ENCODE results near the gene APH1A.

Gene APH1A

DNA sequence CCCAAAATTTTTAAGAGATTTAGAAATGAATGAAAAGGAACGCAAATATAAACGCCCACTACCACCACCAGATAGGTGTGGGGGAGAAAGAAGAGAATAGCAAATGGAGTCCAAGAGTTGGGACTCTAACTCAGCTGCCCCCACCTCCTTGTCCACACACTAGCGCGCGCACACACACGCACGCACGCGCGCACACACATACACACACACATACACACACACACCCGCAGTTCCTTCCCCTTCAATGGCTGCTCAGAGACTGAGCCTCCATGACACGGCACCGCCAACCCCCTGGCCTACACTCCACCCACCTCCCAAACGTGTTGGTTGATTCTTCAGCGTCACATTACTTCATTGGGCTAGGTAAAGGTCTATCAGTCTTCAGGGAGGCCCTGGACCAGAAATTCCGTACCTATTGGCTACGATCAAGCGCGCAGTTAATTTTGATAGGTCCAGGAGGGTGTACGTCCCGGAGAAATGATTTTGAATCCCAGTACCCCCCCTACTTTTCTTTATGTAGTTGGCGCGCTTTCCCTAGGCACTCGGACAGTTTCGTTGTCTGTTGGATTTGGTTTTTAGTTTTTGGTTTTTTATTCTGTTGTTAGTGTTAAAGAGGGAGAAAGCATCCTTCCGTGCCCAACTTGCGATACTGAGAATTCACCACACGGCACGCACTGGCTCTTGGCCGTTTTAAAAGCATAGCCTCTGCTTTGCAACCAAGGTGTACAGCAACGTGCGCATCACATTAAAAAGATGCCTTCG, 32.8 kb downstream of the APH1A start, which contains the start of gene ANP32E:
TSS of gene ANP32E (minus strand) at position 261 of the 762 bp plus-strand sequence. CDS start 326 bp downstream, outside the sequence.
- H3K4me3 ChIP-seq (replicated peaks; ENCODE audit: insufficient read depth, low read length) = peak within 1 kb of the TSS; percentile 72
- TF ChIP-seq SPI1 (IDR thresholded peaks at IDR 0.05; ENCODE audit: borderline replicate concordance, low read depth) = peak; percentile 52; the same call in 1 of the 2 replicates
- TF ChIP-seq, protein P1, sequence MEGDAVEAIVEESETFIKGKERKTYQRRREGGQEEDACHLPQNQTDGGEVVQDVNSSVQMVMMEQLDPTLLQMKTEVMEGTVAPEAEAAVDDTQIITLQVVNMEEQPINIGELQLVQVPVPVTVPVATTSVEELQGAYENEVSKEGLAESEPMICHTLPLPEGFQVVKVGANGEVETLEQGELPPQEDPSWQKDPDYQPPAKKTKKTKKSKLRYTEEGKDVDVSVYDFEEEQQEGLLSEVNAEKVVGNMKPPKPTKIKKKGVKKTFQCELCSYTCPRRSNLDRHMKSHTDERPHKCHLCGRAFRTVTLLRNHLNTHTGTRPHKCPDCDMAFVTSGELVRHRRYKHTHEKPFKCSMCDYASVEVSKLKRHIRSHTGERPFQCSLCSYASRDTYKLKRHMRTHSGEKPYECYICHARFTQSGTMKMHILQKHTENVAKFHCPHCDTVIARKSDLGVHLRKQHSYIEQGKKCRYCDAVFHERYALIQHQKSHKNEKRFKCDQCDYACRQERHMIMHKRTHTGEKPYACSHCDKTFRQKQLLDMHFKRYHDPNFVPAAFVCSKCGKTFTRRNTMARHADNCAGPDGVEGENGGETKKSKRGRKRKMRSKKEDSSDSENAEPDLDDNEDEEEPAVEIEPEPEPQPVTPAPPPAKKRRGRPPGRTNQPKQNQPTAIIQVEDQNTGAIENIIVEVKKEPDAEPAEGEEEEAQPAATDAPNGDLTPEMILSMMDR (IDR thresholded peaks at IDR 0.05; ENCODE audit: insufficient read depth, low read length) = no peak
- TF ChIP-seq POLR2AphosphoS5 (IDR thresholded peaks at IDR 0.05; ENCODE audit: low read depth) = peak; percentile 97
- TF ChIP-seq, protein P2, sequence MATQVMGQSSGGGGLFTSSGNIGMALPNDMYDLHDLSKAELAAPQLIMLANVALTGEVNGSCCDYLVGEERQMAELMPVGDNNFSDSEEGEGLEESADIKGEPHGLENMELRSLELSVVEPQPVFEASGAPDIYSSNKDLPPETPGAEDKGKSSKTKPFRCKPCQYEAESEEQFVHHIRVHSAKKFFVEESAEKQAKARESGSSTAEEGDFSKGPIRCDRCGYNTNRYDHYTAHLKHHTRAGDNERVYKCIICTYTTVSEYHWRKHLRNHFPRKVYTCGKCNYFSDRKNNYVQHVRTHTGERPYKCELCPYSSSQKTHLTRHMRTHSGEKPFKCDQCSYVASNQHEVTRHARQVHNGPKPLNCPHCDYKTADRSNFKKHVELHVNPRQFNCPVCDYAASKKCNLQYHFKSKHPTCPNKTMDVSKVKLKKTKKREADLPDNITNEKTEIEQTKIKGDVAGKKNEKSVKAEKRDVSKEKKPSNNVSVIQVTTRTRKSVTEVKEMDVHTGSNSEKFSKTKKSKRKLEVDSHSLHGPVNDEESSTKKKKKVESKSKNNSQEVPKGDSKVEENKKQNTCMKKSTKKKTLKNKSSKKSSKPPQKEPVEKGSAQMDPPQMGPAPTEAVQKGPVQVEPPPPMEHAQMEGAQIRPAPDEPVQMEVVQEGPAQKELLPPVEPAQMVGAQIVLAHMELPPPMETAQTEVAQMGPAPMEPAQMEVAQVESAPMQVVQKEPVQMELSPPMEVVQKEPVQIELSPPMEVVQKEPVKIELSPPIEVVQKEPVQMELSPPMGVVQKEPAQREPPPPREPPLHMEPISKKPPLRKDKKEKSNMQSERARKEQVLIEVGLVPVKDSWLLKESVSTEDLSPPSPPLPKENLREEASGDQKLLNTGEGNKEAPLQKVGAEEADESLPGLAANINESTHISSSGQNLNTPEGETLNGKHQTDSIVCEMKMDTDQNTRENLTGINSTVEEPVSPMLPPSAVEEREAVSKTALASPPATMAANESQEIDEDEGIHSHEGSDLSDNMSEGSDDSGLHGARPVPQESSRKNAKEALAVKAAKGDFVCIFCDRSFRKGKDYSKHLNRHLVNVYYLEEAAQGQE (IDR thresholded peaks at IDR 0.05; ENCODE audit: insufficient replicate concordance, low read depth) = peak; percentile 88
- peak; percentile 59 for TF ChIP-seq GABPA (IDR thresholded peaks at IDR 0.05; ENCODE audit: low read depth)

DNA sequence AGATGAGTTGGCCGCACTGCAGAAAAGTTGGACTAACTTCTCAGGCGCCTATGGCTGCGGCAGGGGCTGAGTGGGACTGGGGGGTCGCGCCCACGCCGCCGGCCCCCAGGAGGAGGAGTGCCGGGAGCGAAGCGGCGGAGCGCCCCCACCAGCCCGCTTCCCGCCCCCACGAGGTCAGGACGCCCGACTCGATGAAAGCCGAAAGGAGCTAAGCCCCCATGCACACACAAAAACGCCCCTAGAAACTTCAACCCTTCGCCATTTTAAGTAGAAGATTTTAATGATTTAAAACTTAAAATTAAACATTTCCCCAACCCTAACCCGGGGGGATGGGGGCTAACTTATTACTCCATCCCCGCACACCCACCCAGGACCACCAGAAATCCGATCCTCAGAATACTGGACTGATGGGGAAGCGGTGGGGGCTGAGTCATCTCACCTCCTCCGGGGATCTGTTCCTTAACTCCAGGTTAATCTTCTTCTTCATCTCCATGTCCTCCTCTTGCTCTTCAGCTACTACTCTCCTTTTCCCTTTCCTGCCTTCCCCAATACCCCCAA, 33.4 kb downstream of the APH1A start:
- no peak for TF ChIP-seq GABPA (IDR thresholded peaks at IDR 0.05; ENCODE audit: low read depth)
- TF ChIP-seq, protein P1 (IDR thresholded peaks at IDR 0.05; ENCODE audit: insufficient read depth, low read length) = no peak
- no peak for TF ChIP-seq SPI1 (IDR thresholded peaks at IDR 0.05; ENCODE audit: borderline replicate concordance, low read depth)
- TF ChIP-seq POLR2AphosphoS5 (IDR thresholded peaks at IDR 0.05; ENCODE audit: low read depth) = no peak
- Histone ChIP-seq H3K27ac (replicated peaks) (peak overlapping the region; percentile 97), H3K4me3 (replicated peaks; ENCODE audit: insufficient read depth, low read length) (peak overlapping the region; percentile 72), H3K27me3 (ENCODE audit: insufficient read depth, poor library complexity, severe bottlenecking) (no peaks in the 10 kb centered on the region)
- DNase-seq (ENCODE audit: low read depth in 1 of 2, low spot score in 1 of 2) = no peak

More for the DNA sequence above, 32.8 kb downstream of the APH1A start, which contains the start of gene ANP32E:
- peak within 1 kb of the TSS; percentile 97 for H3K27ac ChIP-seq (replicated peaks)
- peak; percentile 99 for DNase-seq (ENCODE audit: low read depth in 1 of 2, low spot score in 1 of 2)
- no peaks in the 10 kb centered on the region for H3K27me3 ChIP-seq (ENCODE audit: insufficient read depth, poor library complexity, severe bottlenecking)

DNA sequence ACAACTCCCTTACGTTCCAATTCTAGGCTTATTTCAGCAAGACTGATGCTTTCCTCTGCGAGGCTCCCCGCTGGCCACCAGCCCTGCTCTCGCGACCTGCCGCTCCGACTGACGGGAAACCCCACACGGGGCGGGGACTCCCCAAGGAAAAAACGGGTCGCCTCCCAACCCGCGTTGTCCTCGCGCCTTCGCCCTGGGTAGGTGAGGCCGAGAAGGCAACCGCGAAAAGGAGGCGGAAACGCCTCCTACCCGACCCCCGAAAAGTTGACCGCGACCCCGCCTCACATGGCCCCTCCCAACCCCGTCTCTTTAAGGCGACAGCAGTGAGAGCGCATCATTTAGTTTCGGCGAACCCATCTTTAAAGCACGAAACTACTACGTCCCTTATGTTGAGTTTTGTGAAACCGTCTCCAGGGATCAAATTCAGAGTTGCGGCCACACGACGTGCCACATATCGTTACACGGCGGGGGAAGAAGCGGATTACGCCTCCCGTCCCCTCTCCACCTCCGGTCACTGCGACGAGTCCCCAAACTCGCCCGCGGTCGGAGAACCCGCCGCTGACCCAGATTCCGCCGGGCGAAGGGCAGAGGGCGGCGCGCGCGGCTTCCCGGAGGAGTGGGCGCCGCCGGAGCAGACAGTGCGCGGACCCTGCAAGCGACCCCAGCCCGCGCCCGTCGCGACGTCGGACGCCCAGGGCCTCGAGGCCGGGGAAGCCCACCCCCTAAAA, 34.1 kb downstream of the APH1A start:
- H3K4me3 ChIP-seq (replicated peaks; ENCODE audit: insufficient read depth, low read length) = peak overlapping the region; percentile 72
- DNase-seq (ENCODE audit: low read depth in 1 of 2, low spot score in 1 of 2) = peak; percentile 85 to 88
- no peaks in the 10 kb centered on the region for H3K27me3 ChIP-seq (ENCODE audit: insufficient read depth, poor library complexity, severe bottlenecking)
- TF ChIP-seq GABPA (IDR thresholded peaks at IDR 0.05; ENCODE audit: low read depth) (no peak), SPI1 (IDR thresholded peaks at IDR 0.05; ENCODE audit: borderline replicate concordance, low read depth) (no peak), POLR2AphosphoS5 (IDR thresholded peaks at IDR 0.05; ENCODE audit: low read depth) (peak; percentile 72; the same call in 1 of the 2 replicates)
- TF ChIP-seq, protein P2 (IDR thresholded peaks at IDR 0.05; ENCODE audit: insufficient replicate concordance, low read depth) = peak; percentile 45
- TF ChIP-seq, protein P1 (IDR thresholded peaks at IDR 0.05; ENCODE audit: insufficient read depth, low read length) = no peak
- H3K27ac ChIP-seq (replicated peaks) = peak overlapping the region; percentile 97
